ENCODE measurements around the gene SC5D.

GRCh38 chr11:121338536-121338935, 46.0 kb downstream of the SC5D start:
- TF ChIP-seq CTCF (IDR thresholded peaks at IDR 0.05) (no peak), POLR2A (IDR thresholded peaks at IDR 0.05) (no peak)

Data from ovary (tissue), 3 donors.